HAP-1 (cell line): ENCODE measurements around the gene IL34.

ENCODE experiments used
- DNase-seq, 2 experiments: peaks; one replicate each; pipeline ENCODE4 v3.0.0-alpha.2; 2016 to 2020; ENCODE audit warnings: low spot score in 2 of 2
- H3K27me3 ChIP-seq: fragments of 250-450 bp; sonication (Bioruptor Pico); 2 replicates; pipeline ENCODE4 v1.5.1; 2020; ENCODE audit warnings: low read depth, mild to moderate bottlenecking, moderate library complexity
- H3K36me3 ChIP-seq: fragments of 250-450 bp; sonication (Bioruptor Pico); replicated peaks from 2 replicates; pipeline ENCODE4 v1.5.1; 2020; ENCODE audit warnings: mild to moderate bottlenecking
- H3K4me1 ChIP-seq: fragments of 250-450 bp; sonication (Bioruptor Pico); 2 replicates; pipeline ENCODE4 v1.5.1; 2020; ENCODE audit warnings: mild to moderate bottlenecking
- H3K4me3 ChIP-seq: fragments of 250-450 bp; sonication (Bioruptor Pico); 2 replicates; pipeline ENCODE4 v1.5.1; 2020; ENCODE audit warnings: mild to moderate bottlenecking, moderate library complexity
- H3K9me3 ChIP-seq: fragments of 250-450 bp; sonication (Bioruptor Pico); 2 replicates; pipeline ENCODE4 v1.5.1; 2020; ENCODE audit warnings: mild to moderate bottlenecking, moderate library complexity
- in situ Hi-C: fragments of 300-500 bp; cut with MboI; formaldehyde crosslinking; loops from 3 replicates; pipeline ENCODE4 v1.14.3; 2020; ENCODE audit warnings: low sequenced_read_pairs, inconsistent platforms, mixed read lengths

IL34 gene

DNA sequence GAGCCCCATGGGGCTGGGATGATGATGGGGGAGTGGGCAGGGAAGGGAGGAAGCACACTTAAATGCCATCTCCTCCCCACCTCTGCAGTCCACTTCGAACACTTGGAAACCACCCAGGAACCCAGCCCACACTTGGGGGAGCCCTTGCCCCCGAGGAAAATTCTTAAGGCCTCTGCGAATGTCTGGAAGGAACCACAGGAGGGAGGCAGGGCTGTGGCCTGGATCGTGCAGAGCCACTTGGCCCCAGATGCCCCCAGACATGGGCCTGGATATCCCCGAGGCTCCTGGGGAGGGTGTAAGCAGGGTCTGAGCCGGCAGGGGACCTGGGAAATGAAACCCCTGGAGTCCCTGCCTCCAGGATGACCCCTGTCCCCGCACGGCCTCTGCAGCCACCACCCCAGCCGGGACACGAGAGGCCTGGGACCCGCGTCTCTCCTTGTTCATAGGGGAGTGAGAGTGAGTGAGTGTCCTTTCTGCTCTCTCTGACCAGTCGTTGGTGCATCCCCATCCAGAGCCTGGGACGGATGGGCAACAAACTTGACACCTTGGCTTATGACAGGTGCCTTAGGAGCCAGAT, 51.3 kb downstream of the IL34 start:
- Histone ChIP-seq H3K4me3 (no peak overlapping the region), H3K9me3 (no peaks in the 10 kb centered on the region), H3K4me1 (no peaks in the 10 kb centered on the region), H3K36me3 (no peaks in the 10 kb centered on the region), H3K27me3 (no peaks in the 10 kb centered on the region)
- DNase-seq = no peak
- in situ Hi-C loops = no loop called here

DNA sequence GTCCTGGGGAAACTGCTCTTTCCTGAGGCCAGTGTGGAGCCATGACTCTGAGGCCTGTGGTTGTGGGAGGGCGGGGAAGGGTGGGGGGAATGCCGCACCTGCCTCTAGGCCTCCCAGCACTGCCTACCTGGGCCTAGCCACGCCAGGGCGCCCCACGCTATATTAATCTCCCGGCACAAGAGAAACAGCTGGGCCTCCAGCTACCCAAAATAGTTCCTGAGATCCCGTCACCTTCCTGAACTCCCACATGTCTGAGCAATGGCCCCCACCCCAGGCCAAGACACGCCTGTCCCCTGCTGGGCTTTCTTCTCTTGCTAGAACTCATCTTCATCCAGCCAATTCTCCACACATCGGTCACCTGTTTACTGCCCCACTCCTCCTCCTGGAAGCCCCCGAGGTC, 52.5 kb downstream of the IL34 start:
- in situ Hi-C loops = no loop called here
- no peaks in the 10 kb centered on the region for H3K9me3 ChIP-seq
- no peak for DNase-seq
- H3K36me3 ChIP-seq = no peaks in the 10 kb centered on the region
- no peaks in the 10 kb centered on the region for H3K27me3 ChIP-seq
- no peaks in the 10 kb centered on the region for H3K4me1 ChIP-seq
- no peak overlapping the region for H3K4me3 ChIP-seq

DNA sequence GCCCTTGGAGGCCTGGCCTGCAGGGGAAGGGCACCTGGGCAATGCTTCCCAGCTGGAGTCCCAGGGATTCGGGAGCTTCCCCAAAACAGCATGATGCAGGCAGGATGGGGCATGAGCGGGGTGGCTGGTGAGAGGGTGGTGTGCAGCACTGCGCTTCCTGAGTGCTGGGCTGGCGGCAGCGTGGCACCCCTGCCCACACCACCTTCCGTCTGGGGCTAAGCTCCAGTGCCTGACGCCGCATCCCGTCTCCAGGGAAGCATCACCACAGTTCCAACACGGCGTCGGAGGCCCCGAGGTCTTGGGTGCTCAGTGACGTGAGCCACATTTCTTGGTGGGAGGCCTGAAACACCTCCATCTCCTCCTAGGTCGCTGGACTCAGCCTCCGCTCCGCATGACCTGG, 53.3 kb downstream of the IL34 start:
- Histone ChIP-seq H3K4me3 (no peak overlapping the region), H3K27me3 (no peaks in the 10 kb centered on the region), H3K4me1 (no peaks in the 10 kb centered on the region), H3K36me3 (no peaks in the 10 kb centered on the region), H3K9me3 (no peaks in the 10 kb centered on the region)
- in situ Hi-C loops = no loop called here
- no peak for DNase-seq

DNA sequence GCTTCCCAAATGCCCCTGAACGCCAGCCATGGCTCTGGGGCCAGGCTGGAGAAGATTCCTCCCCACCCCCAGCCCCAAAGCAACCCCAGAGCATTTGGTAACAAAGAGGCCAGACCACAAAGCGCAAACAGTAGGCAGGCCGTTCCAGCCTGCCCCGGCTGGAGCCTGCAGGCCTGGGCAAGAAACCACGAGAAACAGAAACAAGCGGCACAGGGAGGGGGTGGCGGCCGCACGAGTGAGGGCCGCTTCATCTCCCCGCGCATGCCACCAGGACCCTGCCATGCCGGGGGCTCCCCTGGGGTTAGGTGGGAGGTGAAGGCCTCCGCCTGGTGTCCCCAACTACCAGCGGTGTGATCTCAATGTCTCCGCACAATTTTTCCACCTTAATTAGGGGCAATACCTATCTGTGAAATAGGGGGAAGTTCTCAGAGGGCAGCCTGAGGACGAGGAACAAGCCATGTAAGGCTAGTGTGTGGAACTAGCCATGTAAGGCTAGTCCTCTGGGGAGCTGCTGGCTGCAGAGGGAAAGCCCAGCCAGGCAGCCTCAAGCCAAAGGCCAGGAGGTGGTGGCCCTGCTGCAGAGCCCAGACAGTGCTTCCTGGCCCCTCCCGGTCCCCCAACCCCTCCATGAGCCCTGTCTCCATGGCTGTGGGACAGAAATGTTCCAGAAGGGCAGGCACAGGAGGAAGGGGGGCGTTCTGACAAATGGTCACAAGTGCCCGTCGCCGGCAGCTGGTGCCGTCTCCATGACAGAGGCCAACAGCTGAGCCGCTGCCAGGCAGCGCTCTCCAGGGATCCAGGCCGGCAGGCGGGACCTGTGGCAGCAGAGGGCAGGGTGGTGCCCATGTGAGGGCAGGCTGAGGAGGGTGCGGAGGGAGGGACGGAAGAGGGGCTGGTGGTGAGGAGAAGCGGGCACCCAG, 54.0 kb downstream of the IL34 start:
- Histone ChIP-seq H3K27me3 (no peaks in the 10 kb centered on the region), H3K4me3 (no peak overlapping the region), H3K9me3 (no peaks in the 10 kb centered on the region), H3K36me3 (no peaks in the 10 kb centered on the region), H3K4me1 (no peaks in the 10 kb centered on the region)
- no peak for DNase-seq
- in situ Hi-C loops = no loop called here

DNA sequence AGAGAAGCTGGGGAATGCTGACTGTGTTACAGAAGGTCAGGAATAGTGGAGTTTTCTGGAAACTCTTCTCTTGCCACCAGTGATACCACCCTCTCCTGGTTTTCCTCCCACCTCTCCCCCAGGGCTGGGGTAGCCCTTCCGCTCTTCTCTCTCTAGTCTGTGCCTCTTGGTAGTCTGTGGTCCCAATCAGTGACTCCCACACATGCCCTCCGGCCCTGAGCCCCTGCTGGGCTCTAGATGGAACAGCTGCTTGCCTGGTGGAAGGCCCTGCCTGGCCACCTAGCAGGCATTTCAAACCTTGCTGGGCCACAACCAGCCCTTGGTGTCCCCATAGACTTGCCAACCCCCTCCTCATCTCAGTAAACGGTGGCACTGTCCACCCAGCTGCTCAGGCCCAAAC, 54.7 kb downstream of the IL34 start:
- H3K9me3 ChIP-seq = no peaks in the 10 kb centered on the region
- no peaks in the 10 kb centered on the region for H3K27me3 ChIP-seq
- no peaks in the 10 kb centered on the region for H3K4me1 ChIP-seq
- no peak for DNase-seq
- H3K4me3 ChIP-seq = no peak overlapping the region
- H3K36me3 ChIP-seq = no peaks in the 10 kb centered on the region
- in situ Hi-C loops = no loop called here

DNA sequence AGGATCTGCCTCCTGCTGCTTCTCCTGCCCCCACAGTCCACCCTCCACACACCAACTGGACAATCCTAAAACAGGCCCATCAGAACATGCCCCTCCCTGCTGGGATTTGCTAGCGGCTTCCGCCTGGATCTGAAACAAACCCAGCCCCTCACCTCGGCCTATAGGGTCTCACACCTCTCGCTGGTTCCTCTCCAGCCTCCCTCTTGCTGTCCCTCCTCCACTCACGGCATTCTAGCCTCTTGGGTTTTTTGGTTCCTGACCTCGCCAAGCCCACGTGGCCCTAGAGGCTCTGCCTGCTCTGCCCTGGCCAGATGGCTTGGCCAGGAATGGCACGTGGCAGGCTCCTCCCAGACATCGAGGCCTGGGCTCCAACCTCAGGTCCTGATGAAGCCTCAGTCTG, 55.2 kb downstream of the IL34 start:
- H3K36me3 ChIP-seq = no peaks in the 10 kb centered on the region
- no peak overlapping the region for H3K4me3 ChIP-seq
- H3K4me1 ChIP-seq = no peaks in the 10 kb centered on the region
- no peak for DNase-seq
- no peaks in the 10 kb centered on the region for H3K9me3 ChIP-seq
- in situ Hi-C loops = no loop called here
- H3K27me3 ChIP-seq = no peaks in the 10 kb centered on the region

DNA sequence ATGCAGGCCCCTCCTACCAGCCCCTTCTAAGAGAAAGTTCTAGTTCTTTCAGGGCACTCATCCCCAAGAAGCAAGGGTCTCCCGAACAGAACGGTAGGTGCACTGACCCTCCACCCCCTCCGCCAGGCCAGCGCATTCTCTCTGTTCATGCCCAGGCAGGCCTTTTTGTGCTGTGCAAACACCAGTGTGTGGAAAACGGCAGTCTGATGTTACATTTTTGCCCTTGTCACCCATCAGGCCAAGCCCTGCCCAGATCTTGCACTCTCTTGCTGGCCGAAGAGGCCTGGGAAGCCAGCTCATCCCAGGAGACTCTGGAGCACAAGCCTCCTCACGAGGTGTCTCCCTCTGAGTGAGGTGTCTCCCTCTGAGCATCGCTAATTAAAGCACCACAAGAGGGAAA, 55.6 kb downstream of the IL34 start:
- Histone ChIP-seq H3K4me3 (no peak overlapping the region), H3K27me3 (no peaks in the 10 kb centered on the region), H3K9me3 (no peaks in the 10 kb centered on the region), H3K4me1 (no peaks in the 10 kb centered on the region), H3K36me3 (no peaks in the 10 kb centered on the region)
- DNase-seq = no peak
- in situ Hi-C loops = no loop called here

DNA sequence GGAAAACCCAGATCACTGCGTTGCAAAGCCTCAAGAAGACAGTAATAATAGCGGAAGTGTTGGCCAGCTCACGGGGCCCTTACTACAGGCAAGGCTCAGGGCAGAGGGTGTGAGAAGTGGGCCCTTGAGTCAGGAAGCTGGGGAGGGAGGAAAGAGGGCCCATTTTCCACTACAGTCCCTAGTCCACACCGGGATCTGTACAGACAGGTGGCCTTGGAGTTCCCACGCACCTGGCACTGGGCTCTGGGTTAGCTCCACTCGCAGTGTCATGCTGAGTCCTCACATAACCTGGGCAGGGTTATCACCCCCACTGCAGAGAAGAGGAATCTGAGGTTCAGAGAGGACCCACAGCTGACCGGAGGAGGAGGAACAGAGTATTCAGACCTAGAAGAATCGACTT, 56.3 kb downstream of the IL34 start:
- Histone ChIP-seq H3K27me3 (no peaks in the 10 kb centered on the region), H3K4me3 (no peak overlapping the region), H3K36me3 (no peaks in the 10 kb centered on the region), H3K9me3 (no peaks in the 10 kb centered on the region), H3K4me1 (no peaks in the 10 kb centered on the region)
- in situ Hi-C loops = no loop called here
- no peak for DNase-seq

DNA sequence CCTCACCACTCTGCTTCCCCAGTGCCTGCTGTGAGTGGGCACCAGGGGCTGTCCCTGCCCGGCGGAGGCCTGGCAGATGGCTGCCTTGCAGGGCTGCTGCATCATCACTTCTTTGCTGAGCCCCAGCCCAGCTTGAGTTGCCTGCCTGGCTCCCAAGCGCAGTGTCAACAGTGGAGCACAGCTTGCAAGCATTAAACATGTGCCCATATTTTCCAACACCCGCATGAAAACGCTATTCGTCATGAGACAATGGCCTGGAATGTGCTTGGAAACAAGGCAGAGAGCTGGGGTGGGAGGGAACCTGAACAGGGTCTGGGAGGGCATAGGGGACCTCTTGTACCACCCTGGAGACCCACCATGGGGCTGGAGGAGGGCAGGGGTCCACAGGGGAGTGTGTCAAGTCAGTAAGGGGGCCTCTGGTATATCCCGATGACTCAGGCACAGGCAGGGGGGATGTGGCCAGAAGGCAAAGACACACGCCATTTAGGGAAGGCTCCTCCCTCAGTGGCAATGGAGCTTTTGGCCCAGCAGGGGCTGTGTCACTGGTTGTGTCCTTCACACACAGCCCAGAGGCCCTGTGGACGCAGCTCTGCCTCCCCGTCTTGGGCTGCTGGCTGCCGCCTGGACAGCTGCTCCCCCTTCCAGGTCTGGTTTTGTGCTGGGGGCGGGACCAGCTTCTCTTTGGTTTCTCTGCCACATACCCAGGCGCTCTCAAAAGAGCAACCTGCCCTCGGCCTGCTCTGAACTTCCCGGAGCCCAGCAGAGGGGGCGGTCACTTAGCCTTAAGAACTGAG, 56.9 kb downstream of the IL34 start:
- Histone ChIP-seq H3K4me1 (no peaks in the 10 kb centered on the region), H3K36me3 (no peaks in the 10 kb centered on the region; the same call in 1 of the 2 replicates), H3K4me3 (no peak overlapping the region), H3K9me3 (no peaks in the 10 kb centered on the region), H3K27me3 (no peaks in the 10 kb centered on the region)
- in situ Hi-C loops = no loop called here
- no peak for DNase-seq

DNA sequence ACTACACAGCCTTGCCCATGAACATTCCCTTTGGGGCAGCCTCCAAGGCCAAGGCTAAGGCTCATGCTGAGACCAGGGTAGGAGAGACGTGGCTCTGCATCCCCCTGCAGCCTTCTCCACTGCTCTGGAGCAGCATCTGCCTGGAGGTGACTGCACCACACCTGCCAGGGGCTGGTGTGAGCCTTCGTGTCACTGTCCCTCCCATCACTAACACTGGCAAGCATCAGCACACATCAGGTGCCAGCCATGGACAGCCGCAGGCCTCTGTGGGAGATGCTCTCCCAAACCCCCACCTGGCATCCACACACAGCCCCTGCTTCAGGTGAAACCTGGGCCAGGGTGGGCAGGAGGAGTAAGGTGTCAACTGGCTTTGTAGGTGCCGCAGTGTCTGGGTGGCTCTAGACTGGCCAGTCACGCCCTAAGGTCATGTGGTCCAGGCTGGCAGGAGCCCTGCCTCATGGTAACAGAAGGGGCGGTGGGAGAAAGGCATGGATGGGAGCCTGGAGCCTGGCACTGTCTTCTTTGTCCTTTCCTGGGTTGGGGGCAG, 57.5 kb downstream of the IL34 start:
- H3K9me3 ChIP-seq = no peaks in the 10 kb centered on the region
- H3K27me3 ChIP-seq = no peaks in the 10 kb centered on the region
- no peaks in the 10 kb centered on the region; the same call in 1 of the 2 replicates for H3K36me3 ChIP-seq
- no peak overlapping the region for H3K4me3 ChIP-seq
- DNase-seq = no peak
- in situ Hi-C loops = no loop called here
- no peaks in the 10 kb centered on the region for H3K4me1 ChIP-seq

DNA sequence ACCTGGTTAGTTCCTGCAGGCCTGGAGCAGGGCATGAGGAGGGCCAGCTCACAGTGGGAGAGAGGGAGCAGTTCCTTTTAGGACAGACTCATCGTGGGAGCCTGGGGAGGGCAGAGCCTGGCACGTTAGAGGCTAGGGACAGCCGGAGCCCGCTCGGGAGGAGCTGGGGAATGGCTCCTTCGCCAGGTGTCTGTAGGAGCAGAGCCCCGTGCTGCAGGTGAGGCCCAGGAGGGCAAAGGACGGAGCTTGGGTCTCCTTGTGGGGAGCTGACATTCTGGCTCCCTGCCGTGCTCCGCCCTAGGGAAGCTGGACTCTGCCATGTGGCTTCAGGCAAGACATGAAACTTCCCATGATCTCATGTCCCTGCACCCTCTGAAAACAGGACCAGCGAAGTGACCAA, 58.2 kb downstream of the IL34 start:
- in situ Hi-C loops = no loop called here
- no peaks in the 10 kb centered on the region for H3K4me1 ChIP-seq
- H3K4me3 ChIP-seq = no peak overlapping the region
- H3K9me3 ChIP-seq = no peaks in the 10 kb centered on the region
- H3K27me3 ChIP-seq = no peaks in the 10 kb centered on the region
- no peaks in the 10 kb centered on the region; the same call in 1 of the 2 replicates for H3K36me3 ChIP-seq
- no peak for DNase-seq

DNA sequence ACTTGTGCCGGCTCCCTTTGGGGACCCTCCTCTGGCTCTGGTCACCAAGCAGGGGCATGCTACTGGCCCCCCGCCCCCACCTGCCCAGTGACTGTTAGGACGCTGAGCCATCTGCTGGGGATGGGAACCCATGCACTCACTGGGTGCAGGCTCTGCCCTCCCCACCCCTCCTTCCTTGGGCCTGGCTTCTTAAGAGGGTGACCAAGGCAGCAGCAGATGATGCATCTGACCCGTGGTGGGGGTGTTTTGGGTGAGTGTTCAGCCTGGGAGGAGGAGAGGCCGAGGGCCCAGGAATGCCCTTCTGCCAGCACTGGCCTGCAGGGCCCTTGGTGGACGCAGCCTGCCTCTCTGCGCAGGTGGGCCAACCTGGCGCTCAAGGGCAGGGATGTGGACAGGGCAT, 58.7 kb downstream of the IL34 start:
- no peak for DNase-seq
- Histone ChIP-seq H3K4me1 (no peaks in the 10 kb centered on the region), H3K36me3 (no peaks in the 10 kb centered on the region; the same call in 1 of the 2 replicates), H3K4me3 (no peak overlapping the region), H3K9me3 (no peaks in the 10 kb centered on the region), H3K27me3 (no peaks in the 10 kb centered on the region)
- in situ Hi-C loops = no loop called here

DNA sequence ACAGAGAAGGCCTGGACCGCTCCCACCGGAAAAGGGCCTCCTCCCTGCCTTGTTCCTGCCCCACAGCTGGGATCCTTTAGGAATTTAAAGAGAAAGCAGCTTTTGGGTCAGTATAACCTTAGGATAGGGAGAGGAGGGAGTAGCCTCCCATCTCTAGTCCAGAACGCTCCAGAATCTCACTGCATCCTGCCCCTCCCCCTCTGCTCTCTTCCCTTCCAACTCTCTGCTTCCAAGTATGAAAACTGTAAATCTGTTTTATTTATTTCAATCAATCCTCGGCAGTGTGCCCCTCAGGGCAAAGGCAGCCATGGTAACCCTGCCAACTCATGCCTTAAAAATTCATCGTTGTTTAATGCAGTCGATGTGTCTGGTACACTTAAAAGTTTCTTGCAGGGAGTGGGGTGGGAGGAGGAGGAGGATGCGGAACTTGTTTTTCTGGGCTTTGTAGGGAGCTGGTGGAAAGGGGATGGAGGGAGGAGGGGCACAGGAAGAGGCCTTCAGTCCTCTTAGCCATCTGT, 60.6 kb downstream of the IL34 start:
- Histone ChIP-seq H3K36me3 (no peaks in the 10 kb centered on the region; the same call in 1 of the 2 replicates), H3K9me3 (no peaks in the 10 kb centered on the region), H3K4me3 (no peak overlapping the region), H3K27me3 (no peaks in the 10 kb centered on the region), H3K4me1 (no peaks in the 10 kb centered on the region)
- in situ Hi-C loops = no loop called here
- DNase-seq = no peak
